WTC11 (cell line): ENCODE results near the gene EFNA5.

ENCODE experiments used
- ELF4 ChIP-seq: sonication (generic); formaldehyde crosslinking; IDR thresholded peaks from 2 replicates; pipeline ENCODE4 v1.8.1; 2022; ENCODE audit warnings: low read depth, mild to moderate bottlenecking, moderate library complexity, missing genetic modification reagents
- ESRRA ChIP-seq: sonication (generic); formaldehyde crosslinking; IDR thresholded peaks from 2 replicates; pipeline ENCODE4 v1.8.1; 2022; ENCODE audit warnings: mild to moderate bottlenecking, missing genetic modification reagents, borderline replicate concordance
- ETV6 ChIP-seq: sonication (generic); formaldehyde crosslinking; IDR thresholded peaks from 2 replicates; pipeline ENCODE4 v1.8.1; 2022; ENCODE audit warnings: mild to moderate bottlenecking, missing genetic modification reagents
- FOXJ3 ChIP-seq: sonication (generic); formaldehyde crosslinking; IDR thresholded peaks from 2 replicates; pipeline ENCODE4 v1.9.0; 2021; ENCODE audit warnings: missing genetic modification reagents, mild to moderate bottlenecking, borderline replicate concordance
- FOXK1 ChIP-seq: sonication (generic); formaldehyde crosslinking; IDR thresholded peaks from 2 replicates; pipeline ENCODE4 v1.8.0; 2022; ENCODE audit warnings: mild to moderate bottlenecking, moderate library complexity, missing genetic modification reagents
- JUN ChIP-seq: sonication (generic); formaldehyde crosslinking; IDR thresholded peaks from 2 replicates; pipeline ENCODE4 v1.8.0; 2023; ENCODE audit warnings: mild to moderate bottlenecking, missing genetic modification reagents
- MYBL2 ChIP-seq: sonication (generic); formaldehyde crosslinking; IDR thresholded peaks from 2 replicates; pipeline ENCODE4 v1.8.1; 2023; ENCODE audit warnings: mild to moderate bottlenecking, moderate library complexity, missing genetic modification reagents
- NR2C2 ChIP-seq: sonication (generic); formaldehyde crosslinking; IDR thresholded peaks from 2 replicates; pipeline ENCODE4 v1.8.0; 2022; ENCODE audit warnings: mild to moderate bottlenecking, missing genetic modification reagents
- SP1 ChIP-seq: sonication (generic); formaldehyde crosslinking; conservative IDR thresholded peaks from 2 replicates; pipeline ENCODE4 v1.8.1; 2022; ENCODE audit warnings: missing genetic modification reagents
- ZNF416 ChIP-seq: fragments of 250-450 bp; sonication (Bioruptor Pico); IDR thresholded peaks from 2 replicates; pipeline ENCODE4 v1.9.0; 2021; ENCODE audit warnings: mild to moderate bottlenecking, inconsistent platforms
- TF ChIP-seq, protein P1 (sequence below): fragments of 200-600 bp; IDR thresholded peaks from 2 replicates; pipeline ENCODE4 v1.8.0; 2022; ENCODE audit warnings: antibody characterized with exemption
- TF ChIP-seq, protein P2 (sequence below): sonication (generic); formaldehyde crosslinking; IDR thresholded peaks from 2 replicates; pipeline ENCODE4 v1.8.0; 2023; ENCODE audit warnings: missing genetic modification reagents
- TF ChIP-seq, protein P3 (sequence below): fragments of 250-450 bp; sonication (Bioruptor Pico); IDR thresholded peaks from 2 replicates; pipeline ENCODE4 v1.9.0; 2021; ENCODE audit warnings: mild to moderate bottlenecking, borderline replicate concordance
- TF ChIP-seq, protein P4 (sequence below): sonication (generic); formaldehyde crosslinking; IDR thresholded peaks from 2 replicates; pipeline ENCODE4 v1.8.0; 2022; ENCODE audit warnings: mild to moderate bottlenecking, missing genetic modification reagents

DNA sequence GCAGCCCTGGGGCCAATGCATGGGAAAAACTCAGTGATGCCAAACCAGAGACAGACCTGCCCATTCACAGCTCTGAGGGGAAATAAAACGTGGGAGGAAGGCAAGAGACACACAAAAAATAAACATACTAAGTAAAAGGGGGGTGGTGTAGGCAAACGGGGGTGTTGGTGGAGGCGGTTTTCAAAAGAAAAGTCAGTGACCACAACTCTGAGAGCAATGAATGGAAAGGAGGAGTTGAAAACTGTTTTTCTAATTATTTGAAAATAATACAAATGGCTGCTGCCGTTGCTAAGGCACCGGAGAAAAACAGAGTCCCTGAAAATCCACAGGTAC, 293.5 kb downstream of the EFNA5 start:
- TF ChIP-seq, protein P1, sequence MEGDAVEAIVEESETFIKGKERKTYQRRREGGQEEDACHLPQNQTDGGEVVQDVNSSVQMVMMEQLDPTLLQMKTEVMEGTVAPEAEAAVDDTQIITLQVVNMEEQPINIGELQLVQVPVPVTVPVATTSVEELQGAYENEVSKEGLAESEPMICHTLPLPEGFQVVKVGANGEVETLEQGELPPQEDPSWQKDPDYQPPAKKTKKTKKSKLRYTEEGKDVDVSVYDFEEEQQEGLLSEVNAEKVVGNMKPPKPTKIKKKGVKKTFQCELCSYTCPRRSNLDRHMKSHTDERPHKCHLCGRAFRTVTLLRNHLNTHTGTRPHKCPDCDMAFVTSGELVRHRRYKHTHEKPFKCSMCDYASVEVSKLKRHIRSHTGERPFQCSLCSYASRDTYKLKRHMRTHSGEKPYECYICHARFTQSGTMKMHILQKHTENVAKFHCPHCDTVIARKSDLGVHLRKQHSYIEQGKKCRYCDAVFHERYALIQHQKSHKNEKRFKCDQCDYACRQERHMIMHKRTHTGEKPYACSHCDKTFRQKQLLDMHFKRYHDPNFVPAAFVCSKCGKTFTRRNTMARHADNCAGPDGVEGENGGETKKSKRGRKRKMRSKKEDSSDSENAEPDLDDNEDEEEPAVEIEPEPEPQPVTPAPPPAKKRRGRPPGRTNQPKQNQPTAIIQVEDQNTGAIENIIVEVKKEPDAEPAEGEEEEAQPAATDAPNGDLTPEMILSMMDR: no peak
- TF ChIP-seq ESRRA (CRISPR knock-in tag): no peak
- TF ChIP-seq, protein P2, sequence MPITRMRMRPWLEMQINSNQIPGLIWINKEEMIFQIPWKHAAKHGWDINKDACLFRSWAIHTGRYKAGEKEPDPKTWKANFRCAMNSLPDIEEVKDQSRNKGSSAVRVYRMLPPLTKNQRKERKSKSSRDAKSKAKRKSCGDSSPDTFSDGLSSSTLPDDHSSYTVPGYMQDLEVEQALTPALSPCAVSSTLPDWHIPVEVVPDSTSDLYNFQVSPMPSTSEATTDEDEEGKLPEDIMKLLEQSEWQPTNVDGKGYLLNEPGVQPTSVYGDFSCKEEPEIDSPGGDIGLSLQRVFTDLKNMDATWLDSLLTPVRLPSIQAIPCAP (CRISPR knock-in tag): no peak
- TF ChIP-seq FOXJ3 (CRISPR knock-in tag): no peak
- no peak for TF ChIP-seq SP1
- TF ChIP-seq ELF4 (CRISPR knock-in tag): no peak
- TF ChIP-seq ETV6: no peak
- no peak for TF ChIP-seq ZNF416
- TF ChIP-seq FOXK1 (CRISPR knock-in tag): no peak
- TF ChIP-seq, protein P3, sequence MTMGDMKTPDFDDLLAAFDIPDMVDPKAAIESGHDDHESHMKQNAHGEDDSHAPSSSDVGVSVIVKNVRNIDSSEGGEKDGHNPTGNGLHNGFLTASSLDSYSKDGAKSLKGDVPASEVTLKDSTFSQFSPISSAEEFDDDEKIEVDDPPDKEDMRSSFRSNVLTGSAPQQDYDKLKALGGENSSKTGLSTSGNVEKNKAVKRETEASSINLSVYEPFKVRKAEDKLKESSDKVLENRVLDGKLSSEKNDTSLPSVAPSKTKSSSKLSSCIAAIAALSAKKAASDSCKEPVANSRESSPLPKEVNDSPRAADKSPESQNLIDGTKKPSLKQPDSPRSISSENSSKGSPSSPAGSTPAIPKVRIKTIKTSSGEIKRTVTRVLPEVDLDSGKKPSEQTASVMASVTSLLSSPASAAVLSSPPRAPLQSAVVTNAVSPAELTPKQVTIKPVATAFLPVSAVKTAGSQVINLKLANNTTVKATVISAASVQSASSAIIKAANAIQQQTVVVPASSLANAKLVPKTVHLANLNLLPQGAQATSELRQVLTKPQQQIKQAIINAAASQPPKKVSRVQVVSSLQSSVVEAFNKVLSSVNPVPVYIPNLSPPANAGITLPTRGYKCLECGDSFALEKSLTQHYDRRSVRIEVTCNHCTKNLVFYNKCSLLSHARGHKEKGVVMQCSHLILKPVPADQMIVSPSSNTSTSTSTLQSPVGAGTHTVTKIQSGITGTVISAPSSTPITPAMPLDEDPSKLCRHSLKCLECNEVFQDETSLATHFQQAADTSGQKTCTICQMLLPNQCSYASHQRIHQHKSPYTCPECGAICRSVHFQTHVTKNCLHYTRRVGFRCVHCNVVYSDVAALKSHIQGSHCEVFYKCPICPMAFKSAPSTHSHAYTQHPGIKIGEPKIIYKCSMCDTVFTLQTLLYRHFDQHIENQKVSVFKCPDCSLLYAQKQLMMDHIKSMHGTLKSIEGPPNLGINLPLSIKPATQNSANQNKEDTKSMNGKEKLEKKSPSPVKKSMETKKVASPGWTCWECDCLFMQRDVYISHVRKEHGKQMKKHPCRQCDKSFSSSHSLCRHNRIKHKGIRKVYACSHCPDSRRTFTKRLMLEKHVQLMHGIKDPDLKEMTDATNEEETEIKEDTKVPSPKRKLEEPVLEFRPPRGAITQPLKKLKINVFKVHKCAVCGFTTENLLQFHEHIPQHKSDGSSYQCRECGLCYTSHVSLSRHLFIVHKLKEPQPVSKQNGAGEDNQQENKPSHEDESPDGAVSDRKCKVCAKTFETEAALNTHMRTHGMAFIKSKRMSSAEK (CRISPR knock-in tag): no peak
- TF ChIP-seq NR2C2 (CRISPR knock-in tag): no peak
- TF ChIP-seq JUN: no peak
- TF ChIP-seq, protein P4, sequence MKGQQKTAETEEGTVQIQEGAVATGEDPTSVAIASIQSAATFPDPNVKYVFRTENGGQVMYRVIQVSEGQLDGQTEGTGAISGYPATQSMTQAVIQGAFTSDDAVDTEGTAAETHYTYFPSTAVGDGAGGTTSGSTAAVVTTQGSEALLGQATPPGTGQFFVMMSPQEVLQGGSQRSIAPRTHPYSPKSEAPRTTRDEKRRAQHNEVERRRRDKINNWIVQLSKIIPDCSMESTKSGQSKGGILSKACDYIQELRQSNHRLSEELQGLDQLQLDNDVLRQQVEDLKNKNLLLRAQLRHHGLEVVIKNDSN (CRISPR knock-in tag): no peak
- TF ChIP-seq MYBL2 (CRISPR knock-in tag): no peak
